NCI-H82 (cell line): ENCODE measurements around the gene TBX3.

Experiments
- DNase-seq: peaks from one replicate; lab custom pipeline; 2025; lab: John Stamatoyannopoulos, UW

Gene TBX3

DNA sequence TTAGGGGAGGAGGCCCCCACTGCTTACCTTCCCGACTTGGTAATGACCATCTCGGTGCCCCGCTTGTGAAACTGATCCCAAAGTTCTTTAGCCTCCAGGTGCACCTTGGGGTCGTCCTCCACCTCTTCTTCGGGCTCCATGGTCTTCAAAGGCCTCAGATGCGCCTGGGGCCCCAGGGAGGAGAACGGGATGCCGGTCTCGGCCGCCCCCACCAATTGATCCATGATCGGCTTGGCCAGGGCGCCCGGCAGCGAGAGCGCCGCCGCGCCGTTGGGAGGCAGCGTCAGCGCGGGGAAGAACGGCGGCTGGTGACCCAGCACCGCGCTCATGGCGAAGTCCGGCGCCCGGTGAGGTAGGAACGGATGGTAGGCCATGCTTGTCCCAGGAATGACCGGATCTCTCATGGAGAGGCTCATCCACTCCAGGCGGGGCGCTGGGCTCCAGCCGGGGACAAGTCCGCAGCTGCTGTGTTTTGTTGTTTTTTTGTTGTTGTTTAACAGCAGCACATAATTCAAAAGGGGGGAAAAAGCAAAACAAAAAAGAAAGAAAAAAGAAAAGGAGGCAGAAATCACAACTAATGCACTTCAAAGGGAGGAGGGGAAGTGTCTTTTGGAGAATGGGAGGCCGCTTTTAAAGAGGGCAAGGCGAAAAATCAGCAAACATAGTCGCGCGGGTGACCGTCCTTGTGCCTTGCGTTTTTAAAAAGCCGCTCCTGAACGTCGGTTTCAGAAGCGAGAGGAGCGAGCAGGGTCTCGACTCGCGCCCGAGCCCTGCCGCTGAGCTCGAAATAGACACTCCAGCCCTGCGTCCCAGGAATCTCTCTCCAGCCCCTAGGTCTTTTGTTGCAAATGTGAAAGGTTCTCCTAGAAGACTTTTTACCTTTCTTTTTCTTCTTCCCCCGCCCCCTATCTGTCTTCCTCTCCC lies 928 bp downstream of the TBX3 start:
- DNase-seq: peak; percentile 61

GRCh38 chr12:114682106-114682784 lies 1.7 kb downstream of the TBX3 start:
- peak; percentile 43 for DNase-seq

- peak; percentile 34 for DNase-seq
These were observed 2.7 kb downstream of the TBX3 start for GRCh38 chr12:114681116-114681871.

GRCh38 chr12:114680604-114681069 lies 3.3 kb downstream of the TBX3 start:
- DNase-seq: peak; percentile 13

GRCh38 chr12:114679942-114680341 lies 4.0 kb downstream of the TBX3 start:
- DNase-seq: peak; percentile 84

GRCh38 chr12:114679452-114679875 lies 4.5 kb downstream of the TBX3 start:
- no peak for DNase-seq

GRCh38 chr12:114678718-114679117 lies 5.3 kb downstream of the TBX3 start:
- no peak for DNase-seq

DNA sequence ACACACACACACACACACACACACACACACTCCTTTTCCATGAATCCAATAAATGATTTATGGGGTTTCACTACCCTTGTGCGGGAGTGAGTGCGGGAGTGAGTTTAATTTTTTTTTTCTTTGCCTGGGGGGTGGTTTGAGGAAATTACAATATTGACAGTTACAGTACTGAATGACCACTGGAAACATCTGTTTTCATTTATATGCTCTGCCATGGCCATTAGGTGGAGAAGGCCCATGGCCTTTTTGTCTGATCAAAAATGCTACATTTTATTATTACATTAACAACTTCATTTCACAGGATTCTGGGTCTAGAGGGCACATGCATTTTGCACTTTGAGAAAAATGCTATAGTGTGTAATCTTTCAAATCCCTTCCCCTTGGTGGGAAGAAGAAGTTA lies 5.9 kb downstream of the TBX3 start:
- DNase-seq: no peak

GRCh38 chr12:114676142-114676741 lies 7.7 kb downstream of the TBX3 start:
- DNase-seq: no peak

DNA sequence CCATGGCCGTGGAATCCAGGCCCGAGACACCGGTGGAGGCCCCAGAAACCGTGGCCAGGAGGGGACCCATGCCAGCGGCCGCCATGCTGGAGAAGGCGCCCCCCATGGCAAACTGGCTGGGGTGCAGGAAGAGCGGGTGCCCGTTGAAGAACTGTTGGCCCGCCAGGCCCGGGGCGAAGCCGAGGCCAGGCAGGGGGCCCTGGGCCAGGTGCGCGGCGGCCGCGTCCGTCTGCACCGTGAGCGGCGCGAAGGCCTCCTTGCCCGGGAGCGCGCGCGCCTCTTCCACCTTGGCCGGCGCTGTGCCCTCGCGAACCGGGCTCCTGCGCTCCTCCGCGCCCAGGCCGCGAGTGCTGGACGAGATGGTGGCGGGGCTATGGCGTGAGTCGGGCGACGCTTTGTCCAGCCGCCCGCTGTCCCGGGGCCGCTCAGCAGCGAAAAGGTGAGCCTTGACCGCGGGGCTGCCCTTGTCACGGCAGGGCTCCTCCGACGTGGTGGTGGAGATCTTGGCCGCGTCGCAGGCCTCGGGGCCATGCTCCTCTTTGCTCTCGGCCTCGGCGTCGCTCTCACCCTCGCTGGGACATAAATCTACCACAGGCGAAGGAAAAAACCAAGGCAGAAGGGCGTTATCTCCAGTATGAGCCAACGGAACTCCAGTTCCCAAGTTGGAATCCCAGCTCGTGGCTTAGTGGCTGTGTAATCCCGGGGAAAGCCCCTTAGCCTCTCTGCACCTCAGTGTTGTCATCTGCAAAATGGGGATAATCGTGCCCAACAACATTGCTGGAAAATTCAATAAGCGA lies 9.5 kb downstream of the TBX3 start:
- no peak for DNase-seq

- DNase-seq: no peak
These were observed 10.1 kb downstream of the TBX3 start for GRCh38 chr12:114673901-114674250.

DNA sequence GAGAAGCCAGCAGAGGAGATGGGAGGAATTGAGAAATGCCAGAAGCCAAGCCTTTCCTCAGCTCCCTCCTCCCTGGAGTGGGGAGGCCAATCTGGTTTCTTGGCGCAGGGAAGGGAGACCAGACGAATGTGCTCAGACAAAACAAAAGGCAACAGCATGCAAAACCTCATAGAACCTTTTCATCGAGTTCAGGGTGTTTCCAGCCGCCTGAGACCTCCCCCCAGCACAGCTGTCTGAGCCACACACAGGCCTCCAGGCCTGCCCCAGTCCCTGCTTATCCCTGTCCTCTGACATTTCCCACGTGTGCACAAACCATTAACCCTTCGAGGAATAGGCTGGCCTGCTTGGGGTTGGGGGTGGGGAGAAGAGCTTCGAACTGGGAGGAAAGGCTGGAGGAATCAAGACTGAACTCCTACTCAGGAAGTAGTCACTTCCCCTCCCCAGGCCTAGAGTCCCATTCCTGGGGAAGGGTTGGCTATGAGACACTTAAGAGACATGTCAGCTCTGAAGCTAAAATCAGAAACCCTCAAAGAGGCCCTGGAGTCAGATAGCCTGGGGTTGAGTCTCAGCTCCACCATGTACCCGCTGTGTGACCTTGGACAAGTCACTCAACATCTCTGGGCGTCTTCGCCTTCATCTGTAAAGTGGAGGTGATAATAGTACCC lies 10.7 kb downstream of the TBX3 start:
- peak; percentile 11 for DNase-seq

- no peak for DNase-seq
These were observed 11.2 kb downstream of the TBX3 start for GRCh38 chr12:114672817-114673168.

GRCh38 chr12:114671443-114672411 lies 12.2 kb downstream of the TBX3 start:
- DNase-seq: no peak

DNA sequence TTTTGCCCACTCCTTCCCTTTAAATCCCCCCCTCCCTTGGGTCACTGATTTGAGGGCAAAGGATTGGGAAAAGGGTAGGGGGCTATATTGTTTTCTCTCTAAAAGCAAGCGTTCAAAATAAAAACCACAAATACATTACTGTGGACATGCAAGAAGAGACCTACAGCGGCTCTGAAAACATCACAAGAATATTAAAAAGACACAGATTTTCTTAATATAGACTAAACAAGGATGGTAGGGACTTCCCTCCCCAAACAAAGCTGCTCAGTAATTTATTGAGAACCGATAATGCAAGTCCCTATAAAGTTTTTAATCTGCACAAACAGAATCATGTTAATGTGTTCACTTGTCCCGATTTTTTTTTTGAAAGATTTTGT lies 12.9 kb downstream of the TBX3 start:
- no peak for DNase-seq

GRCh38 chr12:114670291-114670980 lies 13.5 kb downstream of the TBX3 start:
- DNase-seq: no peak

GRCh38 chr12:114669401-114670290 lies 14.3 kb downstream of the TBX3 start:
- DNase-seq: peak; percentile 11

DNA sequence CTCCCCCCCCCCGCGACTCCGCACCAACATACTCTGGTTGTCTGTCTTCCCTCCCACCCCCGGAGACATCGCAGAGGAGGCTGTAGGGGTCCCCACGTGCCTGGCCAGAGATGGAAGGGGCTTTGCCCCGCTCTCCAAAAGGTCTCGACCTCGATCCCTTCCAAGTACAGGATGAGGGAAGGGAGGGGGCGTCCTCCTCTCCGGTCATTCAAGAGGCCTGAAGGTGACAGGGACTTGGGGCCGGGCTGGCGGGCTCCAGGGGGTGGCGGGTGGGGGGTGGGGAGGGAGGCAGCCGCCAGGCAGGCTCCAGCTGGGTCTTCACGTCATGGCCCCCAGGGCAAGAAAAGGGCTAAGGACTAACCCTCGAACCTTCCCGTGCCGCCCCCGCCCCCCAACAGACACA lies 15.1 kb downstream of the TBX3 start:
- DNase-seq: peak; percentile 64
